NCI-H748 (cell line): ENCODE measurements around the gene CCL18.
"Not testable (repeated sequence)": the region's sequence is repeated elsewhere in the genome, so short reads cannot be mapped to it uniquely, and the experiment has no call there.

Experiments
- DNase-seq: peaks from one replicate; lab custom pipeline; 2025; ENCODE audit not compliant: unreplicated experiment; lab: John Stamatoyannopoulos, UW

Gene CCL18

DNA sequence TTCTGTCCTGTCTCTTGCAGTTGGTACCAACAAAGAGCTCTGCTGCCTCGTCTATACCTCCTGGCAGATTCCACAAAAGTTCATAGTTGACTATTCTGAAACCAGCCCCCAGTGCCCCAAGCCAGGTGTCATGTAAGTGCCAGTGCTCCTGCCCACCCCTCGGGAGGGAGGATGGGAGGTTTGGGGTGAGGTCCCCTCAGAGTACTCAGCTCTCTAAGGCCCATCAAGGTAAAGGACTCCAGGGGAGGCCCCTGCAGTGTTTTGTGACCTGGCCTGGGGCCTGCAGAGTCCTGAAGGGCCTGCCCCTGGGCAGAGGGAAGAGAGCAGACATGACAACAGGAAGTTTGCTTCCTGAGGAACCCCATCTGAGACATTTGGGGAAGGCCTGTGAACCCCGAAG is 6.4 kb downstream of the CCL18 start:
- DNase-seq, result no peak

GRCh38 chr17:36071751-36072150 is 7.7 kb downstream of the CCL18 start:
- DNase-seq, result no peak

GRCh38 chr17:36072431-36073121 is 8.5 kb downstream of the CCL18 start:
- peak; percentile 22 for DNase-seq

DNA sequence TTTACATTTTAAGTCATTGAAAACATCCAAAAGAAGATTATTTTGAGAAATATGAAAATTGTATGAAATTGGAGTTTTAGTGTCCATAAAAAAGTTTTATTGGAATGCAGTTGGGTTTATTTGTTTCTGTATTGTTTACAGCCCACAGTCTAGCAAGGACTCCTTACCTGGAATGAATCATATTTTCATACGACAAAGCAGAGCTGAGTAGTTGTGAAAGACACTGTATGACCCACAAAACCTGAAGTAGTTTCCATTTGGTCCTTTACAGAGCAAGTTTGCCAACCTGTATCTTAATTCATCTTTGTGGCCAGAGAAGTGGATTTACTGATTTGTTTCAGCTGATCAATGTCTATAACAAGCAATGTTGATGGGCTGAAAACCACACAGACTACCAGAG is 10.3 kb downstream of the CCL18 start:
- no peak for DNase-seq

GRCh38 chr17:36081681-36082471 is 17.8 kb downstream of the CCL18 start:
- not testable (repeated sequence) for DNase-seq

DNA sequence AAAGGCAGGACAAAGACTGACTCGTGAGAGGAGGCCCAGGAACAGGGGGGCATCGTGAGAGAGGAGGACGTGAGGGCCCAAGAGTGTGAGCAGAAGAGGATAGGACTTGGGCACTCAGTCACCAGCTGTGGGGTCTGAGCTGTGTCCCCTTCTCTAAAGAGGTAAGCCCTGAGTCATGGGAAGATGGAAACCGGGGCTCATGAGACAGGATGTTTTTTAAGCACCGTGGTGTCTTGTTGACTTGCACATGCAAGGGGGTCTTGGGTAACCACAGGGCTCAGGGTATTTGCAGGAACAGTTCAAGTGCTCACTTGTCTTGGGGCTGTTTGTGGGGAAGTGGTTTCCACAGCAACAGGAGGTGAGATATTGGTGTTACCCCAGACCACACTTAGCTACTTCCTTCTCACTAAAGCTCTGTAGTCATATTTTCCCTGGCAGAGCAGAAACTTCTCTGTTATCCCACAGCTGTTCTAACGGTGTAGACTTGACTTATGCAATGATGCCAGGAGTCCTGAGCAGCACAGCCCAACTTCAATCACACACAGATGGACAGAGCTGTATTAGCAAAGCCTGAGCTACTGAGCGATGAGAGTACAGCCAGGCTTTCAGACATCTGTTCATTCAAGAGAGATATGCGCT is 18.5 kb downstream of the CCL18 start:
- not testable (repeated sequence) for DNase-seq

GRCh38 chr17:36083691-36084090 is 19.6 kb downstream of the CCL18 start:
- not testable (repeated sequence) for DNase-seq

GRCh38 chr17:36085765-36086164 is 21.7 kb downstream of the CCL18 start:
- no peak for DNase-seq

GRCh38 chr17:36086791-36087190 is 22.7 kb downstream of the CCL18 start:
- DNase-seq, result no peak

GRCh38 chr17:36087471-36087870 is 23.4 kb downstream of the CCL18 start:
- DNase-seq, result not testable (repeated sequence)

DNA sequence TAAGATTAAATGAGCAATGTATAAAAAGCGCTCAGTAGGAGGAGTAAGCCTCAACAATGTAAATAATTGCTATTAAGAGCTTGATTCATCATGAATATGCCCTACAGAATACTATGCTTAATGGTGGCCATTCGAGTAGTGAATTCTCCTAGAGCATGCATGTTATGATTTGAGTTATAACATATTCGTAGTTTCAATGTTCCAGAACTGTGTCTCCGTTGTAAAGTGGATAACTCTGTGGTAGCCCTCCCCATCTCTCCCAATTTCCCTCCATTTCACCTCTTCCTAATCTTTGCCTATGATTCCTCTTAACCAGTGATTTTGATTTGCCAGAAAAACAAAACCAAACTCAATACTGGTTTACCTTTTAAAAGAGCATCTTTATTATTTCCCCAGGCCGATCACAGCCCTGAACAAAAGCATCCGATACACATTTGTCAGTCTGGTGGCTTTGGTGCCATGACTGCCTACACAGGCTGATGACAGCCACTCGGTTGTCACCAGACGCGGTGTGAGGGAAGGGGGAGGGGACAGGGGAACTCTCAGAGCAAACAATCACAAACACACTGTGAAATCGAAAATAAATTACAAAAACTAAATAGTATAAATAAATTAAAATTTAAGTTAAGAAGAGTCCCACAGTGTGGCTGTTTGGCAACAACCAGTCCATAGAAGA is 24.0 kb downstream of the CCL18 start:
- not testable (repeated sequence) for DNase-seq

DNA sequence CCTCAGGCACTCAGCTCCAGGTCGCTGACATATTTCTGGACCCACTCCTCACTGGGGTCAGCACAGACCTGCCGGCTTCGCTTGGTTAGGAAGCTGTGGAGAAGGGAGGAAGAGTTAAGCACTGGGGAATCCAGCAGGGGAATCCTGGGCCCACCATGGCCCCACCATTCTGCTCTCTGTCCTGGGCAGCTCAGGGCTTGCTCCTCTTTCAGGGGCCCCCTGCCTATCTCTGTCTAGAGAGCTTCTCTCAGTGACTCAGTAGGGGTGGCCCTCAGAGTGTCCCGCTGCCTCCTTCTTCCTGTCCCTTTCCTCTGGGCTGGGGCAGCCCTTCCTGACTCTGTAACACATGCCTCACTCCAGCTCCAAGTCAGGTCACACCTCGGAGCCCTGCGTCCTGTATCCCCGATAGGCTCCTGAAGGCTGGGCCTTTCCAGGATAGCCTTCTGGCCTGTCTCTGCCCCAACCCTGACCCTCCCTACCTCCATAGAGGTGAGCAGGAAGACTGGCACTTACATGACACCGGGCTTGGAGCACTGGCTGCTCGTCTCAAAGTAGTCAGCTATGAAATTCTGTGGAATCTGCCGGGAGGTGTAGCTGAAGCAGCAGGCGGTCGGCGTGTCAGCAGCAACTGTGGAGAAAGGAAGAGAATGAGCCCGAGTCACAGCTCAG is 24.7 kb downstream of the CCL18 start:
- no peak for DNase-seq

DNA sequence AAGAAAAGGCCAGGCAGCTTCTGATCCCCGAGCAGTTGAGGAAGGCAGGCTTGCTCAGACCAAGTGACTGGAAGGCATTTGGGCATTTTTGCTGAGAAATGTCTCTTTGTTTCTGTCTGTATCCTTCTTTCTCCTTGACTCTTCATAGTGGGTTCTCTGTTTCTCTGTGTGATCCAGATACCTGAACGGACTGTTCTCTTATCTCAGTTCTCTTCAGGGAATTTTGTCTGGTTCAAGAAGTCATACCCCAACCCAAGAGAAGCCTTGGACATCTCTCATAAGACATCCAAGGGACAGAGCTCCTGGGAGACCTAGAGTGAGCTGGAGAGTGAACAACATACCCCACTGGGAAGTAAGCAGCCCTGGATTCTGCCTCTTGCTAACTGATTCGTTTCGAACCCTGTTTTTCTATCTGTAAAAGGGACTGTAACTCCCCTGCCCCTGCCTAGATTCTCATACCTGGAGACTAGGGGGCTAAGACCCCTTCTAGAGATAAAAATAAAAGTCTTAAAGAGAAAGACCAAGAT is 25.3 kb downstream of the CCL18 start:
- DNase-seq, result no peak

- no peak for DNase-seq
Observed at GRCh38 chr17:36089888-36090836, 26.1 kb downstream of the CCL18 start, which contains the start of gene CCL3. CCL3 (minus strand) TSS chr17:36090143; CDS start chr17:36090058, 85 bp downstream.

- no peak for DNase-seq
Observed at GRCh38 chr17:36092230-36092629, 28.2 kb downstream of the CCL18 start.

DNA sequence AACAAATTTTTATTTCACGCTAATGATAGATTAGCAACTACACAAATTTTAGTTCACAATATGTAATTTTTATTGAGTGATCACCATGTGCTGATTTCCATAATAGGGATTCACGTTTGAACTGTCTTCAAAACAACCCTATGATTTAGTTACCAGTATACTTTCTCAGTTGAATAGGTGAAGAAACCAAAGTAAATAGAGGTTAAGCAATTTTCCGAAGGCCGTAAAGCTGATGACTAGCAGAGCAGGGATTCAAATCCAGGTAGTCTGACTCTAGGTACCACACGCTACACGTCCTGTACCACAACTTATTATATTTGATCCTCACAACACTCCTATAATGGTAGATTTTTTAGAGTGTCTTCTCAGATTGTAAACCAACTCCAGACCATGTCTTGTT is 28.6 kb downstream of the CCL18 start:
- DNase-seq, result not testable (repeated sequence)

GRCh38 chr17:36094232-36094631 is 30.2 kb downstream of the CCL18 start:
- no peak for DNase-seq

- DNase-seq, result no peak
Observed at GRCh38 chr17:36094746-36095145, 30.7 kb downstream of the CCL18 start.

DNA sequence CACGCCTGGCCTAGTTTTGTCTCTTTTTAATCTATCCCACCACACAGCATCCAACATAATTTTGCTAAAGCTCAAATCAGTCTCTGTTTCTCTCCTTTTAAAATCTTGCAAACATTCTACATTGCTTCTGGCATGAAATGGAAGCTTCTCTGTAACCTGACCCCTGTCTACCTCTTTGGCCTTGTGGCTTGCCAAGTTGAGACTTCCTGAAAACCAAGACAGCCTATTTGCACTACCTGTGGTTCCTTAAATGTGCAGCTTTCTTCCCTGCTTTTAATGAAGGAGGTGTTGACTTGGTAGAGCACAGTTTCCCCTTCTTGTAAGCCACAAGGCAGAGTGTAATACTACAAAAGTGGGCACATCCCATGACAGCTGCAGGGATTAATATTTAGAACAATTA is 31.9 kb downstream of the CCL18 start:
- no peak for DNase-seq
